ENCODE data around the gene ASTN2. TPM values are rescaled to one million over a fixed set of nuclear protein-coding genes. Genes with fewer than 3 reads are reported as not detected.
A peak's percentile ranks its signal among the peaks of the same experiment; 100 is the strongest.

The ASTN2 gene
- polyA plus RNA-seq, 3 donors, result 17.2 to 17.5 (median 17.5) TPM

GRCh38 chr9:116585204-116585603 lies 829.7 kb downstream of the ASTN2 start:
- no peak for DNase-seq (ENCODE audit: extremely low read depth in 1 of 11, low read depth in 9 of 11, low spot score in 4 of 11)

- no peak for DNase-seq (ENCODE audit: extremely low read depth in 1 of 11, low read depth in 9 of 11, low spot score in 4 of 11)
These were observed 834.0 kb downstream of the ASTN2 start for GRCh38 chr9:116580853-116581252.

DNA sequence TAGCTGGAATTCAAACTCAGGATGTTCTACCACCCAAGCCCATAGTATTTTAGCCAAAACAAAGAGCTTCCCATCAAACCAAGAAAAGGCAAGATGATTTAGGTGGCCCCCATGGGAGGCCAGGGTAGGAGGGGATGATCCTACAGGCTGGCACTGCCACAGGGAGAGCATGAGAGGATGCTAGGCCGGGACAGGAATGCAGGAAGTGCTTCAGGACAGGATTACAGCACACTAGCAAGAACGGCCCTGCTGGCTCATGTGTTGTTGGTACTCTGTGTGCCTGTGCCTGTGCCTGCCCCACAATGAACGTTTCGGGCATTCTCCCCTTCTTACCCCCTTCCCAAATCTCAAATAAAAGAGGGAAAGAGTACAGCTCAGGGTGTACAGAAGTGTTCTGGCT lies 838.5 kb downstream of the ASTN2 start:
- DNase-seq (ENCODE audit: extremely low read depth in 1 of 11, low read depth in 9 of 11, low spot score in 4 of 11), result no peak

GRCh38 chr9:116574027-116574679 lies 840.7 kb downstream of the ASTN2 start:
- DNase-seq (ENCODE audit: extremely low read depth in 1 of 11, low read depth in 9 of 11, low spot score in 4 of 11), result no peak

GRCh38 chr9:116572095-116572748 lies 842.6 kb downstream of the ASTN2 start:
- DNase-seq (ENCODE audit: extremely low read depth in 1 of 11, low read depth in 9 of 11, low spot score in 4 of 11), result peak; percentile 73 to 87 (median 83)

DNA sequence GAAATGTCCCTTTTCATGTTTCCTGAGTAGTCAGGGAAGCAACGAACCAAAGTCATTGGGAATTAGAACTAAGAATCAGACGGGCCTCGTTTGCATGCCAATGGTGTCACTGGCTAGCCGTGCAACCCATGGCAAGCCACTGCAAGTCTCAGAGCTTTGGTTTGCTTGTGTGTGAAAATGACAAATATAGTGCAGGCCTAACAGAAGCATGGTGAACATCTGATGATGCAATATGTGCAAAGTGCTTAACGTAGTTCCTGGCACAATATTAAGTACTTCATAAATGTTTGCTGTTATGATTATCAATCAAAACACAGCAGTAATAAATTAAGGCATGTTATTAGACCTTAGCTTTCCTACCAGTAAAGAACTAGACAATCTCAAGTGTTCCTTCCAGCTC lies 845.7 kb downstream of the ASTN2 start:
- DNase-seq (ENCODE audit: extremely low read depth in 1 of 11, low read depth in 9 of 11, low spot score in 4 of 11), result no peak

DNA sequence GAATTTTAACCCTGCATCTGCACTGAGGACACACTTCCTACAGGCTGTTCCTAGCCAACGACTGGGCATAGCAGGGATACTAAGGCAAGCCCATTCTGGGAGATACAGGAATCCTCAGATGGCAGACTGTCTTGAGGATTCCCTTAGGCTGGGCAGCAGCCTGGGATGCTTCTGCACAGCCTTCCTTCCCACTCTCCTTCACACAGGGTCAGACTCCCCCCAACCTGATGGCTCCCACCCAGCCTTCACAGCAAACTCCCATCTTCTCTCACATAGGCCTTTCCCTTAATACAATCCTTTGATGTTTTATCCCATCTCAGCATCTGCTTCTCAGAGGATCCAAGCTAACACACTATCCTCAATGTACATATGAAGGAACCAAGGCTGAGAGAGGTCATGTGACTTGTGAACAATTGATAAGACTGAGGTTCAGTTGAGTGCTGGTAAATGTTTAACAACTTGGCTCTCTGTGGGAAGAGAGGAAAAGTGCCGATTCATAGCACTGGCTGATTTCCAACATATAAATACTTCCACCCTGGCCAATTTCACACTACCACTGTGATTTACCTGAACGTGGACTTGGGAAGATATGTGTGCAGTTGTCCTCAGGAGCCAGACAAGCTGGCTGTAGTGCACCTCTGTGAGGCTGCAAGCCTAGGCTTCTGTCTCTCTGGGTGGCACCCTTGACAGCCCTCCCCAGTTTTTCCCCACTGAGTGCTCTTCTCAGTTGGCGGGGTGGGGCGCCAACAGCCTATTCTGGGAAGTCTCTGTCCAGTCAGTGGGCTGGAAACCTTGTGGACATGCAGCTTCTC lies 848.0 kb downstream of the ASTN2 start:
- no peak for DNase-seq (ENCODE audit: extremely low read depth in 1 of 11, low read depth in 9 of 11, low spot score in 4 of 11)

- DNase-seq (ENCODE audit: extremely low read depth in 1 of 11, low read depth in 9 of 11, low spot score in 4 of 11), result no peak
These were observed 848.9 kb downstream of the ASTN2 start for GRCh38 chr9:116565986-116566385.

DNA sequence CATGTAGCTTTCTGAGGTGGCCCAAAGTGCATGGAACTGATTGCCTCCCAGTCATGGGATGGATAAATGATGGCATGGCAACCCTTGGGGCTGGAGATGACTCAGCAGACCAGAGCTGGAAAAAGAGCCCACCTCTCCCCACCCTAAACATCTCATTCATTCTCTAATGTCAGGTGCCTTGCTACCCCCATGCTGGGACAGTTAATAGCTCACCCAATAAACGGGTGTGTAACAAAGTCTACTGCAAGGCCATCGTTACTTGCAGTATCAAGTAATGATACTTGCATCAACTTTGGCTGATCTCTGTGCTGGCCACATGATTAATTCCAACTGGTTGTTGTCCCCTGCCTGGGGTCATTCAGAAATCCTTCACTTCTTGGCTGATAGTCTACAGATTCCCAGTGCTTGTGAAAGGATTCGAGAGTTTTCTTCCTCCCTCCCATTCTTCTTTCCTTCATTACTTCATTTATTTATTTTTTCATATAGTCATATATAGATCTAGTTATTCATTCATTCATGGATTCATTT lies 850.5 kb downstream of the ASTN2 start:
- no peak for DNase-seq (ENCODE audit: extremely low read depth in 1 of 11, low read depth in 9 of 11, low spot score in 4 of 11)

DNA sequence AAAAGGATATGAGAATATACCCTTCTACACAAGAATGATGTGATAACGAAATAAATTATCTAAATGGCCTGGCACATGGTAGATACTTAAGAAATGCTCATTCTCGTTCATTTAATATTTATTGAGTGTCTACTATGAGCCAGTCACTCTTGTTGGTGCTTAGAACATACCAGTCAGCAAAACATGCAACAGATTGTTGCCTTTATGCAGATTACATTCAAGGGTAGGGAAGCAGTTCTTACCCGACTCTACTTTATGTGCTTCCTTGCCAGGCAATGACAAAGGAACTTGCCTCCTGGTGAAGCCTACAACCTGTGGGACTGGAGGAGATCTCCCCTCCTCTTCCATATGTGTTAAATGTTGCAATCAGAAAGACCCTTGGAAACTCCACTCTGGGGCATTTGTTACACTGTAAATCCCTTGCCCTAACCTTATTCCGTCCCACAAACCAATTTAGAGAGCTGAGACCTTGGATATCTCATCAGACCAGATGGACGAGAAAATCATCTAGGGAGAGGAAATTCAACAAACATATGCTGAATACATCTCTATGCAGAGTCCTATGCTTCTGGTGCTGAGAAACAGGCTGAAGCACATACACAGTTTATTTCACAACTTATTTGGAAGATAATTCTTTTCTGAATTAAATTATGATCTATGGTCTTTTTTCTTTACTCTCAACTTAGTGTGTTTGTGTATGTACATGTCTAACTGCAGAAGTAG lies 855.9 kb downstream of the ASTN2 start:
- DNase-seq (ENCODE audit: extremely low read depth in 1 of 11, low read depth in 9 of 11, low spot score in 4 of 11), result no peak

DNA sequence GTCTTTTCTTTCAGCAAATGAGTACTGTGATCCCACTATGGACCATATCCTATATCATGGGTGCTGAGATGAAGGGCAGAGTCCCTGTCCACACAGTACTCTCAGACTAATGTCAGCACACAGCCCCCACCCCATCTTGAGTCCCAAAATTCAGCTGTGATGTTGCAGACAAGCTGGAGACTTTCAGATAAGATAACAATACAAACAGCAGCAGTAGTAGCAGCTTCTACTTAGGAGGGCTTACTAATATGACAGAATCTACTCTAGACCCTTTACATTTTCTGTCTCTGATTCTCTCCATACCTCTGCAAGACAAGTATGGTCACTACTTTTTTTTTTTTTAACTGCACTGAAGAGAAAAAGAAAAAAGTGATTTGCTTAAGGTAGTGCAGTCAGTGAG lies 856.8 kb downstream of the ASTN2 start:
- DNase-seq (ENCODE audit: extremely low read depth in 1 of 11, low read depth in 9 of 11, low spot score in 4 of 11), result no peak

- DNase-seq (ENCODE audit: extremely low read depth in 1 of 11, low read depth in 9 of 11, low spot score in 4 of 11), result no peak
These were observed 859.2 kb downstream of the ASTN2 start for GRCh38 chr9:116555556-116556155.

GRCh38 chr9:116555119-116555518 lies 859.7 kb downstream of the ASTN2 start:
- no peak for DNase-seq (ENCODE audit: extremely low read depth in 1 of 11, low read depth in 9 of 11, low spot score in 4 of 11)

GRCh38 chr9:116550696-116551436 lies 864.0 kb downstream of the ASTN2 start:
- DNase-seq (ENCODE audit: extremely low read depth in 1 of 11, low read depth in 9 of 11, low spot score in 4 of 11), result no peak

DNA sequence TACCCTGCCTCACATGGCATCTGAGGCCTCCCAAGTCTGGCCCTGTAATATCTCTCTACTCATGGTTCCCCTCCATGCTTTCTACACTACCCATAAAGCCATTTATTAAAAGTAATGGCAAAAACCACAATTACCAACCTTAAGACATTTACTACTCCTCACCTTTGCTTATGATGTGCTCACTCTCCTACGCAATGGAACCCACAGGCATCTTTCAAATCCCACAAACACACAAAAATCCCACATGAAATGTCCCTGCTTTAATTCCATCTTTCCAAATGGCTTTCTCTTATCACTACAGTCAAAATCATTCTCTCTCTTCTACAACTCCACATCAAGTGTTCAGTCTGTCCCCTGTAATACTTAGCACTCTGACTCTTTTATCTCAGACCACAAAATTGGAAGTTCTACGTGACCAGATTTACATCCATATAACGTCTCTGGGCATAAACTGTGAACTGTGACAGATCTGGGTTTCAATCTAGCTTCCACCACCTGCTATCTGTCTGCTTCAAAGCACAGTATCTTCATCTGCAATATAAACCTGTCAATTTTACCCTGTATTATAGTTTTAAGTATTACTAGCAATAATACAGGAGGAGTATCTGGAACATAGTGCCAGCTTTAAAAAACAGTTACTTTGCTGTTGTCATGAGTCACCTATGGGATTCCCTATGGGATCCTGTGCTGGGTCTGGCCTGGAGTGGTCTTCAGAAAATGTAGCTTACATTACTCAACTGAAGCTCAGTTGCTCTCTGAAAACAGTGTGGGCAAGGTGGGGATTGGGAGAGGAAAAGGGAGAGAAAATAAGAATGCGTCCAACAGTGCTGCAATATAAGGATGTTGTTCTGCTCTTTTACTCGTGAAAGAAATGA lies 864.8 kb downstream of the ASTN2 start:
- no peak for DNase-seq (ENCODE audit: extremely low read depth in 1 of 11, low read depth in 9 of 11, low spot score in 4 of 11)

DNA sequence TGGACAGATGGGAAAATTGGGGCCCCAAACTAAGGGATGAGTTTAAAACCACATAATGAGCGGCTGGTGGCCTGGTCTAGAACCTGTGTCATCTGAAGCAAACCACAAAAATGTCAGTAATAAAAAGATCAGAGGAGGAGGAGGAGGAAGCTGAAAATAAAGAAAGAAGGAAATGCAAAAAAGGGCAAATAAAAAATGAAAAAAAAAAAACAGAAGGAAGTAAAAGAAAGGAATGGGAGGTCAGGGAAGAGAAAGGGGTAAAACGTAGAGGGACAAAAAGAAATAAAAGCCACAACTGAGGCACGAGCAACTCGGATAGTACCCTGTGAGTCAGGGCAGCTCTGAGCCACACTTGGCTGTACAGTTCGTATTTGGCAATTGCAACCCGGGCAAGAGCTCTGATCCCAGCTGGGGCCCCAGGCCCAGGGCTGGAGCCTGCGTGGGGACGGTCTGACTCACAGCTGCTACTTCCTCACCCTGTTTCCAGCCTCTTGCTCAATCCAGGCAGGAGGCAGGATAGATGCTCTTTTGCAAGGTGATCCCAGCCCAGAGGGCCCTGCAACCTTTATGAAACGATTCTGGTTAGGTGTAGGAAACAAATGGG lies 865.7 kb downstream of the ASTN2 start:
- DNase-seq (ENCODE audit: extremely low read depth in 1 of 11, low read depth in 9 of 11, low spot score in 4 of 11), result no peak
